D721Med (cell line): ENCODE data around the gene ZNF576.

Experiments
- DNase-seq: peaks from one replicate; pipeline ENCODE4 v3.0.0; 2011; ENCODE audit warnings: low spot score; ENCODE audit not compliant: insufficient read length
- FAIRE-seq: peaks from 2 replicates; lab custom pipeline; 2011; peaks lifted over from hg19 to GRCh38; lab: Jason Lieb, UNC
- TF ChIP-seq, protein P1 (sequence below): IDR thresholded peaks from 2 replicates; pipeline ENCODE4 v1.5.1; 2012; ENCODE audit warnings: mild to moderate bottlenecking, control low read depth; ENCODE audit not compliant: insufficient read depth; ENCODE audit errors: missing control alignments

ZNF576 gene

GRCh38 chr19:43563816-43564457, 32.5 kb upstream of the ZNF576 start:
- FAIRE-seq (no peak), DNase-seq (no peak)
- TF ChIP-seq, protein P1, sequence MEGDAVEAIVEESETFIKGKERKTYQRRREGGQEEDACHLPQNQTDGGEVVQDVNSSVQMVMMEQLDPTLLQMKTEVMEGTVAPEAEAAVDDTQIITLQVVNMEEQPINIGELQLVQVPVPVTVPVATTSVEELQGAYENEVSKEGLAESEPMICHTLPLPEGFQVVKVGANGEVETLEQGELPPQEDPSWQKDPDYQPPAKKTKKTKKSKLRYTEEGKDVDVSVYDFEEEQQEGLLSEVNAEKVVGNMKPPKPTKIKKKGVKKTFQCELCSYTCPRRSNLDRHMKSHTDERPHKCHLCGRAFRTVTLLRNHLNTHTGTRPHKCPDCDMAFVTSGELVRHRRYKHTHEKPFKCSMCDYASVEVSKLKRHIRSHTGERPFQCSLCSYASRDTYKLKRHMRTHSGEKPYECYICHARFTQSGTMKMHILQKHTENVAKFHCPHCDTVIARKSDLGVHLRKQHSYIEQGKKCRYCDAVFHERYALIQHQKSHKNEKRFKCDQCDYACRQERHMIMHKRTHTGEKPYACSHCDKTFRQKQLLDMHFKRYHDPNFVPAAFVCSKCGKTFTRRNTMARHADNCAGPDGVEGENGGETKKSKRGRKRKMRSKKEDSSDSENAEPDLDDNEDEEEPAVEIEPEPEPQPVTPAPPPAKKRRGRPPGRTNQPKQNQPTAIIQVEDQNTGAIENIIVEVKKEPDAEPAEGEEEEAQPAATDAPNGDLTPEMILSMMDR: no peak

- no peak for FAIRE-seq
- no peak for DNase-seq
- TF ChIP-seq, protein P1: no peak
These were observed 31.6 kb upstream of the ZNF576 start for GRCh38 chr19:43564800-43565199.

GRCh38 chr19:43569657-43570056, 26.7 kb upstream of the ZNF576 start:
- TF ChIP-seq, protein P1: no peak
- FAIRE-seq (no peak), DNase-seq (no peak)

GRCh38 chr19:43570174-43570791, 26.1 kb upstream of the ZNF576 start:
- FAIRE-seq (no peak), DNase-seq (no peak)
- TF ChIP-seq, protein P1: no peak

DNA sequence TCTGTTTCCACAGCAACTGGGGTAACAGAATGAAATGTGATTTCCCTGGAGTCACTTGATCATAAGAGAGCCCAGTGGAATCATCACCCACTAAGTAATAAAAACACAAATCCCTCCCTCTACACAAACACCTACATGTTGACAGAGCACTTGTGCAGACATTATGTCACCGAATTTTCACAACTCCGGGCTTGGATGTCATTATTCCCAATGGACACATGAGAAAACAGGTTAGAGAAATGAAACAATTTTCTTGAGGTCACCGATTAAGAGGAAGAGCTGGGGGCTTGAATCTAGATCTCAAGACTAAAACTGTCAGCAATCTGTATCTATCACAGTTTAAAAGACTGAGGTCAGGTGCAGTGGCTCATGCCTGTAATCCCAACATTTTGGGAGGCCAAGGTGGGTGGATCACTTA, 24.2 kb upstream of the ZNF576 start:
- FAIRE-seq (no peak), DNase-seq (no peak)
- TF ChIP-seq, protein P1: no peak

GRCh38 chr19:43574424-43575155, 21.8 kb upstream of the ZNF576 start:
- no peak for FAIRE-seq
- TF ChIP-seq, protein P1: no peak
- DNase-seq: no peak
